Stimulated activated CD4-positive, alpha-beta T cell treated with anti-CD3 and anti-CD28 coated beads, Interleukin-15, amount 100 ng/mL, for 1 hour (primary cell): ENCODE results near the gene TUBGCP6.

ENCODE experiments used
- DNase-seq, 2 donors: peaks; one replicate each; pipeline ENCODE4 v3.0.0-alpha.2; 2020; ENCODE audit warnings: low read depth in 1 of 2, low spot score in 1 of 2

TUBGCP6 gene, protein sequence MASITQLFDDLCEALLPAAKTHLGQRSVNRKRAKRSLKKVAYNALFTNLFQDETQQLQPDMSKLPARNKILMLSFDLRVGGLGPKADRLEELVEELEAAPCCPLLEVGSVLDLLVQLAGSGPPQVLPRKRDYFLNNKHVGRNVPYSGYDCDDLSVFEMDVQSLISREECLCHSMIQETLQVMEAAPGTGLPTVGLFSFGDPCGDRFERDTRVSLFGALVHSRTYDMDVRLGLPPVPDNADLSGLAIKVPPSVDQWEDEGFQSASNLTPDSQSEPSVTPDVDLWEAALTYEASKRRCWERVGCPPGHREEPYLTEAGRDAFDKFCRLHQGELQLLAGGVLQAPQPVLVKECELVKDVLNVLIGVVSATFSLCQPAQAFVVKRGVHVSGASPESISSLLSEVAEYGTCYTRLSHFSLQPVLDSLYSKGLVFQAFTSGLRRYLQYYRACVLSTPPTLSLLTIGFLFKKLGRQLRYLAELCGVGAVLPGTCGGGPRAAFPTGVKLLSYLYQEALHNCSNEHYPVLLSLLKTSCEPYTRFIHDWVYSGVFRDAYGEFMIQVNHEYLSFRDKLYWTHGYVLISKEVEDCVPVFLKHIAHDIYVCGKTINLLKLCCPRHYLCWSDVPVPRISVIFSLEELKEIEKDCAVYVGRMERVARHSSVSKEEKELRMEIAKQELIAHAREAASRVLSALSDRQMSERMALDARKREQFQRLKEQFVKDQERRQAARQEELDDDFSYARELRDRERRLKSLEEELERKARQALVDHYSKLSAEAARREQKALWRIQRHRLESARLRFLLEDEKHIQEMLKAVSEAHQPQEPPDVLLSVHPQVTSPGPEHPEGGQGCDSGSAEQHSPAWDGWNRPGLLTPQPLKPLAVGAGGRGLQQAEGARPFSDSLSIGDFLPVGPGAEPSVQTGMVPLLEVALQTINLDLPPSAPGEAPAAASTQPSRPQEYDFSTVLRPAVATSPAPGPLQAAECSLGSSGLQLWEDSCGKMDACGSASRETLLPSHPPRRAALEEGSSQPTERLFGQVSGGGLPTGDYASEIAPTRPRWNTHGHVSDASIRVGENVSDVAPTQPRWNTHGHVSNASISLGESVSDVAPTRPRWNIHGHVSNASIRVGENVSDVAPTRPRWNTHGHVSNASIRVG (N-terminal part only)

GRCh38 chr22:50244420-50245213 lies at the start of gene TUBGCP6:
Gene TUBGCP6, minus strand, starts transcription at chr22:50245023. Its CDS starts 564 bp downstream, at chr22:50244459.
- peak; percentile 77 to 86 for DNase-seq

GRCh38 chr22:50294319-50294656 lies 49.5 kb upstream of the TUBGCP6 start:
- no peak for DNase-seq

DNA sequence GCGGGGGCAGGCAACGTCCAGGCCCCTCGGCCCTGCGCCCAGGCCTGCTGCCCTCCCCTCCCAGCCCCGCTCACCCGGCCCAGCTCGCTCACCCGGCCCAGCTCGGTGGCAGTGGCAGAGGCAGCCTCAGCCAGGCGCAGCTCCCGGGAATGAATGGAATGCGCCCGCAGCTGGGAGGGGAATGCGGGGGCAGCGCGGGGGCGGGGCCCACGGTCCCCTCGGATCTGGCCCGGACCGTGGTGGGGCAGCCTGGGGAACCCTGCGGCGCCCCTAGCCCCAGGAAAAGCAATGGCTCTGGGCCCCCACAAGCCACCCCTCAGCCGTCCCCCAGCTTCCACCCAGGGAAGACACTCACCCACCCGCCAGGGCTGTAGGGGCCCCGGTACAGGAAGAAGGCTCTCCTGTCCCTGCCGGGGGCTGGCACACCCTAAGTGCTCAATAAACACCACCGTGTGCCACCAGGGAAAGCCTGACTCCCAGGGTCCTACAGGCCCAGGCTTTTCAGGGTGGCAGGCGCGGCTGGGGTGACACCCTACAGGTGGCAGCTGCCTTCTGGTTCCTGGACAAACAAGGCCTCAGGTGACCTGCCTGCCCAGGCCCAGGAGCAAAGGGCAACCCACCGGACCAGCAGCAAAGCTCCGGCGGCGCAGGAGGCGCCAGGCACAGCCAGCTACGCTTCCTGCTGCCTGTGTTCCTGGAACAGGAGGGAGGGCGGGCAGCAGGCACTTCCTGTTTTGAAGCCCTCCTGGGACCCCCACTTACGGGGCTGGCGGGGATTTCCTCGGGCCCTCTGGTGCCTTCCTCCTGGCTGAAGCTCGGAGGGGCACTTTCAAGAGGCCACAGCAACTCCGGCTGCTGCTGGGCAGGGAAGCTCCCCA lies 48.9 kb upstream of the TUBGCP6 start:
- DNase-seq, result no peak

DNA sequence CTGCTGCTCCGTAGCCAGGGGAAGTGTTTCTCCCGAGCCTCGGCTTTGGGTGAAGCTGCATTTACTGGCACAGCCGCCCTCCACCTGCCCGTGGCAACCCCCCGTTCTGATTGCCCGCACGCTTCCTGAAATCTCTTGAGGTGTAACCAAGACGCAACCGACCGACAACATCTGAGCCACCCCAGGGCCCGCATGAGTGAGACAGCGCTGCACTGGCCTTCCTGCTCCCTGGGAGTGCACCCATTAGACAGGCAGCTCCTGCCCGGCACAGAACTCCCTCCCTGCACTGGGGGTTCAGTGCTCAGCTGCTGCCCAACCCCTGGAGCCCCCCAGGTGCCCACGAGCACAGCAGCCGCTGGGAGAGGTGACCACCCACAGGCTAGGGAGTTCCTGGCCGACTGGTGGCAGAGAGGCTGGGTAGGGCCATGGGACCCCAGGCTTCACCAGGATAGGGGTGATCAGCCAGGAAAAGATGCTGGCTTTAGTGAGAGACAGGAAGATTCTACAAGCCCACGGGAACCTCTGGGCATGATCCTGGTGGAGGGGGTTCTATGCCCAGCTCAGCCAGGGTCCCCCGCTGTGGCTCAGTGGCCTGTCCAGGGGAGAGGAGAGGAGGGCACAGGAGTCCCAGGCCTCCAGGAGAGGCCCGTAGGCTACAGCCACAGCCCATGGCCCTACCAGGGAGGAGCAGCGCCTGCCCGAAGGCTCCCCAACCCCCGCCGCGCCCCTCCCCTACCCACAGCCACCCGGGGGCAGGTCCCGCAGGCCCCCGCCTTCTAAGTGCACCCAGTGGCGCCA lies 48.0 kb upstream of the TUBGCP6 start:
- no peak for DNase-seq

DNA sequence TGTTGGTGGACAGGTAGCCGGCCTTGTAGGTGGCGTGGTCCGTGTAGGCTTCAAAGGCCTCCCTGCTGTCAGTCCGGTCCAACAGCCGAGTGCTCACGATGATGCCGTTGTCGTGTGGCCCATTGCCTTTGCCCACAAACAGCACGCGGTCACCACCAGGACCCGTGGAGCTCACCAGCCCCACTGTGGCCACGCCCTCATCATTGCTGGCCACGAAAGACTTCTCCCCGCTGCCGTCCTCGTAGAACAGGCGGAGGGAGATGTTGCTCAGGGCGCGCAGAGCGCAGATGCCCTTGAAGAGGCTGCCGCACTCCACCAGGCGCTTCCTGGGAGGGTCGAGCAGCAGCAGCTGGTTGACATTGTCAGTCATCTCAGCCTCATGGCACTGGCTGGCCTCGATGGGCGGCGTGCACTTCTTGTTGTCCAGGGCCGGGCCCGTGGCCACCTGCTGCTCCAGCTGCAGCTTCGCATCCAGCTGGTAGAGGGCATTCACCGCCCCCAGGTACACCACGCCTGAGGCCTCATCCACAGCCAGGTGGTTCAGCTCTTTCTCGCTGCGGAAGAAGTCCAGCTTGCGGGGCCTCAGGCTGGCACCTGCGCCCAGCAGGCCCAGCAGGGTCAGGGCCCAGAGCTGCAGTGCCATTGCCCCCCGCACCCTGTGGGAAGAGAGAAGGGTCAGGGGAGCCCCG lies 45.3 kb upstream of the TUBGCP6 start:
- no peak for DNase-seq

DNA sequence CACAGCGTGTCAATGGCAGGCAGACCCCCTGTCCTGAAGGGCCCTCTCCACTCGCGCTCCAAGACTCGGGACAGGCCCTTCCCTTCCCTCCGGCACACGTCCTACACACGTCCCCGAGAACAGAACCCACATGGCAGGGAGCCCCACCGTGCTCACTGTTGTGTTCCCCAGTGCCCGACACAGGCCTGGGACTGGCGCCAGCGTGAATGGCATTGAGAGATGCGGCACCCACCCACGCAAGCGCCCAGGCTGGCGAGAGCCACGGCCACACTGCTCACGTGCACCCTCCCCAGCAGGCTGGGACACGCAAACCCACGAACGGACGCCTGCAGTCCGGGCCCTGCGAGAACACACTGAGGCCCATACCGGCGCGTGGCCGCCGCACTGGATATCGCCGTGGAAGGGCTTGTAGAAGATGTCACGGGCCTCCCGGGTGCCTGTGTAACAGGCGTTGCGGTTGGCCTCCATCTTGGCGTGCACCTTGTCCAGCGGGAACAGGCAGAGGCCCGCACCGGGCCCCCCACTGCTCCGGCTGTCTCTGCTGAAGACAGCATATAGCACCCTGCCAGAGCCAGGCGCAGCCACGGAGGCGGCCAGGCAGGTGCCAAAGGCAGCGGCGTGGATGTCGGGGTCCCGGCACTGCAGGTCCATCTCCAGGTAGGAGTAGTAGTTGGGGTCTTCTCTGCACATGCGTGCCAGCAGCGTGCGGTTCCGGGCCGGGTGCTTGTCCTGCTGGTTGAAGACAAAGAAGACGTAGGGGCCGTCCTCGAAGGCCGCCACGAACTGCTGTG lies 44.5 kb upstream of the TUBGCP6 start:
- no peak for DNase-seq

GRCh38 chr22:50287731-50288130 lies 42.9 kb upstream of the TUBGCP6 start:
- no peak for DNase-seq

- DNase-seq, result no peak
These were observed 42.0 kb upstream of the TUBGCP6 start for GRCh38 chr22:50286701-50287318.

- no peak for DNase-seq
These were observed 41.5 kb upstream of the TUBGCP6 start for GRCh38 chr22:50286275-50286674.

DNA sequence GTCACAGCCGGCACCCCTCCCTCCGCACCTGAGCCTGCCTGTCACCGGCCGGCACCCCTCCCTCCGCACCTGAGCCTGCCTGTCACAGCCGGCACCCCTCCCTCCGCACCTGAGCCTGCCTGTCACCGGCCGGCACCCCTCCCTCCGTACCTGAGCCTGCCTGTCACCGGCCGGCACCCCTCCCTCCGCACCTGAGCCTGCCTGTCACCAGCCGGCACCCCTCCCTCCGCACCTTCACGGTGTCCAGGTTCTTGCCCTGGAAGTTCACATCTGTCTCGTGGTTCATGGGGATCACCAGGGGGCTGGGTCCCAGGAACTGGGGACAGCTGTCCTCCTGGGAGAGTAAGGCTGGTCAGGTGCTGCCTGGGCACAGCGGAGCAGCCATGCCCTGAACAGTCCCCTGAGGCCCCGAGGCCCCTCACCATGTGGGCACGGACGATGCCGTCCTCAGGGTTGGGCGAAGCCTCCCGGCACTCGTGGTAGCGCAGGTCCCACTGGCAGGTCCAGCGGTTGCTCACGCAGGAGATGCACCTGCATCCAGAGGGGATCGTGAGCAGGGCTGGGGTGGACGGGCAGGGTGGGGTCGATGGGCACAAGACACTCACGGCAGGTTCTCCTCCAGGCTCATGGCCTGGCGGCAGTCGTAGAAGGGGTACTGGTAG lies 40.9 kb upstream of the TUBGCP6 start:
- DNase-seq, result no peak

DNA sequence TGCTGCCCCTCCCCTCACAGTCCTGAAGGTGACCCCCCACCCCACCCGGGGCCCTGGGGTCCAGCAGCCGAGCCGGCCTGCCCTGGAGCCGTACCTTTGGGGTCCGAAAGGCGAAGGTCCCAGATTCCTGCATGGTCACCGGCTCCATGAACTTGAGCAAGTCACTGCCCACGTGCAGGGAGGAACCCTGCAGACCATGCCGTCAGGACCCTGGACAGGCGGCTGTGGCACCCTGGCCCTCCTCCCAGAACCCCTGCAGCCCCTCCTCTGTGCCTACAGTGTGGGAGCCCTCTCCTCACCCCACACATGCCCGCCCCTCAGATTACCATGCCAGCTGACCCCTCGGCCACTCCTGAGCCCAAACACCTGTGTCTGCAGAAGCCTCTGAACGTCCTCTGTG lies 39.7 kb upstream of the TUBGCP6 start:
- no peak for DNase-seq

- no peak for DNase-seq
These were observed 39.0 kb upstream of the TUBGCP6 start for GRCh38 chr22:50283821-50284220.

DNA sequence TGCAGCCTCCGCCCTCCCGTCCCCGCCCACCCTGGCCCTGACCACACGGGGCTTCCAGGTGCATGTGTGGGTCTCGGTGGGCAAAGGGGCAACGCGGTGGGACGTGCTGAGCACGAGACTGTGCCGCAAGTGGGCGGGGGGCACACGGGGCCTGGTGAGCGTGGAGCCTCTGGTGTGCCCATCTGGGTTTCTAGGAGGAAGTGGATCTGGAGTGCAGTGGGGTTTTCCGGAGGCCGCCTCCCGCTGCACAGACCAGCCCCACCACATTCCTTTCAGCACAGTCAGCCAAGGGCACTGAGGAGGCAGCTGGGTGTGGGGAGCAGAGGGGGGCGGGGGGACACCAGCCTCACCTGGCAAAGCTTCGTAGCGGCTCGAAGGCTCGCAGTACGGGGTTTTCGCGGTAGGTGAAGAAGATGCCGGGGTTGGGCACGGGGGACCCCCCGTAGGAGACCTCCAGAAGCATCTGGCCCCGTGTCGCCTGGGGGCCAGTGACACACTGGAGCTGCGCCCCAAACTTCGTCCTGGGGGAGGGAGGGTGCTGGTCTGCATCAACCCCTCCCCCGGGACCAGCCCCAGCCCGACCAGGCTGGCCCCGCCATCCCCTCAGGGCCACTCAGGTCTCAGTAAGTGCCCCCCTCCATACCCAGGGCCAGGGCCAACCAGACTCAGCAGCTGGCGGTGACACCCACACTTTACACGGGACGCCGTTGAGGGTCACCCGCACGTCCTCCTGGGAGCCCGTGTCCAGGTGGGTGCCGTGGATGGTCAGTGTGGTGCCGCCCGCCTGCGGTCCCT lies 37.7 kb upstream of the TUBGCP6 start:
- DNase-seq, result no peak

DNA sequence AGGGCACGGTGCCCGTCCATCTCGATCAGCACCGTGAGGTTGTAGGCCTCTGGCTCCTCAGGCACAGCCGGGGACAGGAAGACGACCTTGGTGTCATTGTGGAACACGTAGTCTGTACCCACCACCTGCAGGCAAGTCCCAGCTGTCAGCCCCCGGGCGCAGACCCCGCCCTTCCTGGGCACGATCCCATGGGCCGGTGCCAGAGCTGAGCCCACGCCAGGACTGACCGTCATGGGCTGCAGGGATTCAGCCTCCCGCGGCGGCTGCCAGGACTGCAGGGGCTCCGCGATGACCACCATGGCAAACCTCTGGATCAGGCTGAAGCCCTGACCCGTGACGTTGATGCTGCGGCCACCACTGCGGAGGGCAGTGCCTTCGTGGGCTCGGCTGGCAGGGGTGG lies 37.1 kb upstream of the TUBGCP6 start:
- no peak for DNase-seq

DNA sequence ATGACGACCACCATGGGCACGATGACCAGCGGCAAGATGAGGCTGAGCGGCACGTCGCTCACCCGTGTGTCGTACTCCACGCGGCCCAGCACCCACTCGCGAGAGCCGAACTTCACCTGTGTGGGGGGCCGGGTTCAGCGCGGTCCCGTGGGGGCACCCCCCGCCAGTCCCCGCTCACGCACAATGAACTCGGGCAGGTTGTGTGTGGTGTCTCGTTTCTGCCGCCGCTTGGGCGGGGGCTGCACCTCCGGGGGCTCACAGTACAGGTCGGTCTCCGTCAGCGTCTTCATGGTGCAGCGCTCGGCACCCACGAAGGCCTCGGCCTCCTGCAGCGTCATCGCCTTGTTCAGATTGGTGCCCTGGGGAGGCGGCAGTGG lies 36.5 kb upstream of the TUBGCP6 start:
- no peak for DNase-seq
